HUES48 (cell line): ENCODE measurements around the gene PNLIP.

ENCODE experiments used
- H3K27ac ChIP-seq: one replicate; pipeline ENCODE4 v1.7.0; 2013; ENCODE audit warnings: low read depth, low read length, inconsistent platforms
- H3K27me3 ChIP-seq: 2 replicates; pipeline ENCODE4 v1.6.1; 2013; ENCODE audit warnings: mild to moderate bottlenecking, low read length; ENCODE audit not compliant: control insufficient read depth, insufficient read depth
- H3K36me3 ChIP-seq: 2 replicates; pipeline ENCODE4 v1.6.1; 2013; ENCODE audit warnings: low read length; ENCODE audit not compliant: control insufficient read depth, insufficient read depth
- H3K4me1 ChIP-seq: 2 replicates; pipeline ENCODE4 v1.6.1; 2013; ENCODE audit warnings: mild to moderate bottlenecking, low read length; ENCODE audit not compliant: control insufficient read depth, insufficient read depth
- H3K4me3 ChIP-seq: 2 replicates; pipeline ENCODE4 v1.5.1; 2013; ENCODE audit warnings: mild to moderate bottlenecking, low read depth, low read length
- H3K9ac ChIP-seq: 2 replicates; pipeline ENCODE4 v1.6.1; 2013; ENCODE audit warnings: mild to moderate bottlenecking, low read depth, low read length, moderate library complexity
- H3K9me3 ChIP-seq: 2 replicates; pipeline ENCODE4 v1.6.1; 2013; ENCODE audit warnings: low read length; ENCODE audit not compliant: control insufficient read depth, insufficient read depth

The PNLIP gene

GRCh38 chr10:116545756-116546155 is at the start of gene PNLIP:
PNLIP (plus strand) TSS chr10:116545931; CDS start chr10:116546093, 162 bp downstream.
- Histone ChIP-seq H3K36me3 (no peaks in the 10 kb centered on the region), H3K4me3 (no peak within 1 kb of the TSS), H3K27me3 (no peaks in the 10 kb centered on the region), H3K4me1 (peaks cover 6% of the 10 kb centered on the region; the same call in 1 of the 2 replicates), H3K27ac (no peak within 1 kb of the TSS), H3K9ac (no peak within 1 kb of the TSS), H3K9me3 (no peaks in the 10 kb centered on the region)

GRCh38 chr10:116504786-116505185 is 40.9 kb upstream of the PNLIP start:
- Histone ChIP-seq H3K27ac (no peak overlapping the region), H3K36me3 (no peaks in the 10 kb centered on the region), H3K9ac (no peak overlapping the region), H3K27me3 (no peaks in the 10 kb centered on the region), H3K4me1 (no peaks in the 10 kb centered on the region), H3K9me3 (no peaks in the 10 kb centered on the region), H3K4me3 (no peak overlapping the region)

GRCh38 chr10:116510565-116510964 is 35.2 kb upstream of the PNLIP start:
- Histone ChIP-seq H3K9me3 (no peaks in the 10 kb centered on the region), H3K9ac (no peak overlapping the region)

GRCh38 chr10:116511365-116511764 is 34.4 kb upstream of the PNLIP start:
- Histone ChIP-seq H3K9me3 (no peaks in the 10 kb centered on the region), H3K4me3 (no peak overlapping the region), H3K9ac (no peak overlapping the region), H3K27ac (no peak overlapping the region), H3K27me3 (no peaks in the 10 kb centered on the region), H3K36me3 (no peaks in the 10 kb centered on the region), H3K4me1 (no peaks in the 10 kb centered on the region)

More at GRCh38 chr10:116510565-116510964, 35.2 kb upstream of the PNLIP start:
- Histone ChIP-seq H3K4me3 (no peak overlapping the region), H3K36me3 (no peaks in the 10 kb centered on the region), H3K4me1 (no peaks in the 10 kb centered on the region), H3K27ac (no peak overlapping the region), H3K27me3 (no peaks in the 10 kb centered on the region)

- H3K9me3 ChIP-seq: no peaks in the 10 kb centered on the region
- no peaks in the 10 kb centered on the region for H3K4me1 ChIP-seq
- no peak overlapping the region for H3K4me3 ChIP-seq
- H3K27me3 ChIP-seq: no peaks in the 10 kb centered on the region
- H3K36me3 ChIP-seq: no peaks in the 10 kb centered on the region
- H3K9ac ChIP-seq: no peak overlapping the region
- H3K27ac ChIP-seq: no peak overlapping the region
Measured at GRCh38 chr10:116521424-116522290, 24.1 kb upstream of the PNLIP start.

GRCh38 chr10:116522803-116523381 is 22.8 kb upstream of the PNLIP start:
- H3K36me3 ChIP-seq: no peaks in the 10 kb centered on the region
- no peaks in the 10 kb centered on the region for H3K27me3 ChIP-seq
- no peak overlapping the region for H3K27ac ChIP-seq
- no peak overlapping the region for H3K9ac ChIP-seq
- no peaks in the 10 kb centered on the region for H3K4me1 ChIP-seq
- H3K9me3 ChIP-seq: no peaks in the 10 kb centered on the region
- H3K4me3 ChIP-seq: no peak overlapping the region

- Histone ChIP-seq H3K9me3 (no peaks in the 10 kb centered on the region), H3K27me3 (no peaks in the 10 kb centered on the region), H3K9ac (no peak overlapping the region), H3K36me3 (no peaks in the 10 kb centered on the region), H3K27ac (no peak overlapping the region), H3K4me3 (no peak overlapping the region), H3K4me1 (no peaks in the 10 kb centered on the region)
Measured at GRCh38 chr10:116524736-116525135, 21.0 kb upstream of the PNLIP start.

GRCh38 chr10:116526219-116526618 is 19.5 kb upstream of the PNLIP start:
- no peak overlapping the region for H3K4me3 ChIP-seq
- H3K9me3 ChIP-seq: no peaks in the 10 kb centered on the region
- H3K36me3 ChIP-seq: no peaks in the 10 kb centered on the region
- H3K27ac ChIP-seq: no peak overlapping the region
- H3K9ac ChIP-seq: no peak overlapping the region
- H3K27me3 ChIP-seq: no peaks in the 10 kb centered on the region
- H3K4me1 ChIP-seq: no peaks in the 10 kb centered on the region

- no peaks in the 10 kb centered on the region for H3K4me1 ChIP-seq
- H3K27me3 ChIP-seq: no peaks in the 10 kb centered on the region
- H3K36me3 ChIP-seq: no peaks in the 10 kb centered on the region
- H3K4me3 ChIP-seq: no peak overlapping the region
- no peaks in the 10 kb centered on the region for H3K9me3 ChIP-seq
- no peak overlapping the region for H3K9ac ChIP-seq
- no peak overlapping the region for H3K27ac ChIP-seq
Measured at GRCh38 chr10:116536810-116537209, 8.9 kb upstream of the PNLIP start.

GRCh38 chr10:116538456-116538855 is 7.3 kb upstream of the PNLIP start:
- Histone ChIP-seq H3K27ac (no peak overlapping the region), H3K9ac (no peak overlapping the region), H3K36me3 (no peaks in the 10 kb centered on the region), H3K4me1 (peaks cover 6% of the 10 kb centered on the region; the same call in 1 of the 2 replicates), H3K27me3 (no peaks in the 10 kb centered on the region), H3K4me3 (no peak overlapping the region), H3K9me3 (no peaks in the 10 kb centered on the region)

- H3K4me1 ChIP-seq: peaks cover 6% of the 10 kb centered on the region; the same call in 1 of the 2 replicates
- H3K27me3 ChIP-seq: no peaks in the 10 kb centered on the region
- no peak overlapping the region for H3K27ac ChIP-seq
- H3K36me3 ChIP-seq: no peaks in the 10 kb centered on the region
- H3K4me3 ChIP-seq: no peak overlapping the region
- no peaks in the 10 kb centered on the region for H3K9me3 ChIP-seq
- H3K9ac ChIP-seq: no peak overlapping the region
Measured at GRCh38 chr10:116538992-116539391, 6.7 kb upstream of the PNLIP start.
